ENCODE data around the gene LDB3.

The LDB3 gene

GRCh38 chr10:86664341-86665217, 3.7 kb upstream of the LDB3 start:
- DNase-seq (ENCODE audit: low read depth) = no peak

DNA sequence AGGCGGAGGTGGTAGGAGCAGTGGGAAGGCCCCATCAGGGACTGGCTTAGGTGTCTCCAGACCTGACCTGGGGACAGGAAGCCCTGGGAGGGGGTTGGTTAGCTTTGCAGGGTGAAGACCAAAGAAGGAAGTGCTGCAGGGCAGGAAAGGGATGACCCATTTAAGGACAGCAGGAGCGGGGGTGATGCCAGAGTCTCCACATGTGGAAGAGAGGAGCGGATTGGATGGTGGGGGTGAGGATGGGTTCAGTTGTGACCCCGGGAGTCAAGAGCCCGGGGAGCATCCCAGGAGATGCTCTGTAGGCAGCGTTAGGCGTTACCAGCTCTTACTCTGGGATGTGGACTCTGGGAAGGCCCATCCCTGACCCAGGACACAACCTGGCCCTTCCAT, 3.1 kb upstream of the LDB3 start:
- no peak for DNase-seq (ENCODE audit: low read depth)

GRCh38 chr10:86665868-86666267, 2.4 kb upstream of the LDB3 start:
- DNase-seq (ENCODE audit: low read depth) = no peak

GRCh38 chr10:86666538-86666937, 1.8 kb upstream of the LDB3 start:
- DNase-seq (ENCODE audit: low read depth) = no peak

- no peak for DNase-seq (ENCODE audit: low read depth)
These were observed 710 bp upstream of the LDB3 start for GRCh38 chr10:86667421-86668181.

GRCh38 chr10:86670290-86670811, 2.0 kb downstream of the LDB3 start:
- DNase-seq (ENCODE audit: low read depth) = no peak

DNA sequence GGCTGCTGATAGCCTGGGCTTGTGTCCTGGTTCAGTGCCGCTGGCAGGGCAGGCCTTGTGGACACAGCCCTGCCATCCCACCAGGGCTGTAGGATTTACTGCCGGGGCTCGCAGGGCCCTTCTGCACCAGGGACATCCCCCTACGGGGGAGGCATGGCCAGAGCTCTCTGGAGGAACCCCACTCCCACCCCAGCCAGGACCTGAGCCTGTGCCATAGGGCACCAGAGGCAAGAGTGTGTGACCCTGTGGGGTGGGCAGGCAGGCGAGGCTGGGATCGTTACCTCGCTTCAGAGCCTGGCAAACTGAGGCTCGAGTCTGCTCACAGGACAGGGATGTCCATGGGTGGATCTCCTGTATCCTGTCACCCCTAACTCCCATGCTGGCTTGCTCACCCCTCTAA, 2.6 kb downstream of the LDB3 start:
- DNase-seq (ENCODE audit: low read depth) = no peak

- DNase-seq (ENCODE audit: low read depth) = no peak
These were observed 3.1 kb downstream of the LDB3 start for GRCh38 chr10:86671419-86671818.

DNA sequence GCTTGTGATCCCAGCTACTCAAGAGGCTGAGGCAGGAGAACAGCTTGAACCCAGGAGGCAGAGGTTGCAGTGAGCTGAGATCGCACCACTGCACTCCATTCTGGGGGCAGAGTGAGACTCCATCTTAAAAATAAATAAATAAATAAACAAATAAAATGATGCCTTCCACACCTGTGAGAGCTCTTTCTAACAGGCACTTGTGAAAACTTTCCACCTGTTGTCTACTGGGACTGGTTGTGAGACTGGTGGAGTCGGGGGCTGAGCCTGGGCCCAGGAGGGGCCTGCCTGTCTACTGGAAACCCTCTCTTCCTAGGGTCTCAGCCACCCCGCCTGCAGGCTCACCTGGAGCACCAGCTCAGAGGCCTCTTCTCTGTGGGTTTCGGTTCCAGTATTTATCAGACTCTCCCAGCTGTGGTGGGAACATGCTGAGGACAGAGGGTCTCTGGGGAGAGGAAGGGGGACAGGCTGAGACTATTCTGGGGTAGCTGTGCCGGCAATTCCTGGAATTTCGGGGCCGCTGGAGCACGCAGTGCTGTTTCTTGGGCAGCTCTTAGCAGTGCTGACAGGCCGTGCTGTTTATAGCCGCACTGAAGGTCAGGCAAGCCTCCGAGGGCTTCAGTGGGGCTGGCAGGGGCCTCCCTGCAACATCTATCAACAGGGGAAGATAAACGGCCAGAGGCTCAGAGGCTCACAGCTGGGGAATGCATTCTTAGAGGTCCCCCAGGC, 3.8 kb downstream of the LDB3 start:
- no peak for DNase-seq (ENCODE audit: low read depth)

DNA sequence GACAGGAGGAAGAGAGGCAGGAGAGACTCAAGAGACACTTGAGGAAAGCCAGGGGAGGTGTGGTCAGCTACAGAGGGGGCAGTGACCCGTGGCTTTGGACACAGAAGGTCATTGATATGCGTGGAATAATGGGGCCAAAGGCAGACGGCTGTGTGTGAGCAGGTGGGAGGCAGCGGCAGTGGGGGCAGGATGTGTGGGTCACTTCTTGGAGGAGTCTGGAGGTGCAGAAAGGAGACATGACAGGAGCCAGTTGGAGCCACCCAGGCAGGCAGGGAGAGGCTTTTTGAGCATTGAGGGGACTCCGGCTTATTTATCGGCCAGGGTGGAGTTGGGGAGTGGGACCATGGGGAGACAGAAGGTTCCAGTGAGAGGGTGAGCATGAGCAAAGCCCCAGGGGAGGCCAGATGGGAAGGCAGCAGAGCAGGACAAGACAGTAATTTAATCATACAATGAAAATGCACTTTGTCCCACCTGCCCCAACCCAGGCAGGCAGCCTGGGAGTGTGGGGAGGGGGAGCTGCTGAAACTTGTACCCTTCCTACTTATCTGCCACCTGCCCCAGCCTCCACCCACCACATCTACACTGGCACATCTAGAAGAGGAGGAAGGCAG, 5.0 kb downstream of the LDB3 start:
- DNase-seq (ENCODE audit: low read depth) = no peak

DNA sequence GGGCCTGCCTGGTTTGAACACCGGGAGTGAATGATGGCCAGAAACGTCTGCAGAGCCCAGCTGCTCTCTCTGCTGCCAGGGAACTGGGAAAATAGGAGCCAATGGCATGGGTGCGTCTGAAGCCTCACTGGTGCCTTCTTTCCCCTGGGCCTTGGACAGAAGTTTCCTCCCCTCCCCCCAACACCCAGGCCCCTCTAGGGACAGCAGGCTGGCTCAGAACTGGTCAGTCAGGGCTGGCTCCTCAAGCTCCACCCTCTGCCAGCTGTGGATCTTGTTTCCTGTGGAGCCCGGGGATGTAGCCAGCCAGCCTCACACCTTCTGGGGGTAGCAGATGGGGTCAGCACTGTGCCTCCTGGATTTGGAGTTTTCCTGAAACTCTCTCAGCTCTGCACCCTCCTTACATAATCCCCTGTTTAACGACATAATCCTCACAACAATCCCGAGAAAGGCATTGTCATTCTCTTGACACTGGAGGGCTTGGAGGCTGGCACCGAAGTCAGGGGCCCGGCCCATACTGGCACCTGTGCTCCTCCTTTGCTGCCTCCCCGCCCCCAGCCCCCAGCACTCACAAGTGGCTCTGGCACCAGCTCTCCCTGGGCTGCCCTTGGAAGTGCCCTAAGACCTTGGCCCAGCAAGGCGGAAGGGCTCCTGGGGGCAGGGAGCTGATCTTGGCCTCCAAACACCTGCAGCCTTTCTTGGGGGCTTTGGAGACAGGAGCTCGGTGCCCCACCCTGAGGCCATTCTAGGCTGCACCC, 5.7 kb downstream of the LDB3 start:
- no peak for DNase-seq (ENCODE audit: low read depth)

GRCh38 chr10:86674912-86675311, 6.6 kb downstream of the LDB3 start:
- DNase-seq (ENCODE audit: low read depth) = no peak

GRCh38 chr10:86677374-86677773, 9.1 kb downstream of the LDB3 start:
- DNase-seq (ENCODE audit: low read depth) = no peak

DNA sequence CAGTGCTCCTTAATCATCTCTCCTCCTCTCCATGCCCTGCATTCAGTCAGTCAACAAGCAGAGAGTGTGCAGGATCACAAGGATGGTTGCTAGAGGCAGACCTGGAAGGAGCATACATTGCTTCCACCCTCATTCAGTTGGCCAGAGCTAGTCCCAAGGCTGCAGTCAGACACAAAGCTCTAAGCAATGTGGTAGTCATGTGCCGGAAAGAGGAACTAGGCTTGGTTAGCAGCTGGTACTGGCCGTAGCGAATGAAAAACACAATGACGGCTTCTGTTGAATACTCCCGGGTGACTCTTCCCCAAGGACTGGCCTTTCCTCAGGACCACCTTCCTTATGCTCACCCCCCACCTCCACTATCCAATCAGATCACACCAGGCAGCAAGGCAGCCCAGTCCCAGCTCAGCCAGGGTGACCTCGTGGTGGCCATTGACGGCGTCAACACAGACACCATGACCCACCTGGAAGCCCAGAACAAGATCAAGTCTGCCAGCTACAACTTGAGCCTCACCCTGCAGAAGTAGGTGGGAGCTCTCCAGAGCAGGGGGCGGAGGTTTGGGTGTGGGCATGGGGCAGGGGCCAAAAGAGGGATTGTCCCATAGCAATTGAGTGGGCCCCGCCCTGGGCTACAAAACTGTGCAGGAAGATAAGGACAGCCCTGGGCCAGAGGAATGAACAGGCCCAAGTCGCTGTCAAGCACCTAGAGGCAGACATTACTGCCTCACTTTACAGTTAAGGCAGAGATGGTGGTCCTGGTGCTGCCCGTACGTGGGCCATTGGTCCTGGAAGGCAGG, 10.9 kb downstream of the LDB3 start:
- no peak for DNase-seq (ENCODE audit: low read depth)

GRCh38 chr10:86681047-86681446, 12.7 kb downstream of the LDB3 start:
- DNase-seq (ENCODE audit: low read depth) = no peak

DNA sequence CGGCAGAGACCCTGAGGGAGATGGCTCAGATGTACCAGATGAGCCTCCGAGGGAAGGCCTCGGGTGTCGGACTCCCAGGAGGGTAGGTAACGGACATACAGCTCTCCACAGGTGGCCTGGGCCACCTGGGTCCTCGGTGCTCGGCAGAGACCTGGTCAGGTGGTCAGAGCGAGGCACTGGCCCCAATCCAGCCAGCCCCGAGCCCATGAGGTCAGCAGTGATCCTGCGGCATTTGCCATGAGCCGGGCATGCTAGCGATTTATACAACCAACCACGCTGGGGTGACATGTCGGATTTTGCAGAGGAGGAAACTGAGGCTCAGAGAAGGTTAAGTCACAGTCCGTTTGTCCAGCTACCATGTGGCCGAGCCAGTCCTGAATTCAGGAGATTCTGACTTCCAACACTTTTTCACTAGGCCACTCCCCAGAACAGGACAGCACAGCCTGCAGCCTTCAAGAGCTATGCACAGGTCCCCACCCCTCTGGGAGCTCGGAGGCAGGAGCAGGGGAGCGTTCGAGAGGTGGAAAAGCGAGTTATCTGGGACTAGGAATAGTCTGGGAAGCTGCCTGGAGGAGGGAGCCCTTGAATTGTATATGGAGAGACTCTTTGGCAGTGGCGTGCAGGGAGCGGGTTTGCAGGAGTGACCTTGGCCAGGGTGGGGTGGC, 13.5 kb downstream of the LDB3 start:
- DNase-seq (ENCODE audit: low read depth) = no peak

DNA sequence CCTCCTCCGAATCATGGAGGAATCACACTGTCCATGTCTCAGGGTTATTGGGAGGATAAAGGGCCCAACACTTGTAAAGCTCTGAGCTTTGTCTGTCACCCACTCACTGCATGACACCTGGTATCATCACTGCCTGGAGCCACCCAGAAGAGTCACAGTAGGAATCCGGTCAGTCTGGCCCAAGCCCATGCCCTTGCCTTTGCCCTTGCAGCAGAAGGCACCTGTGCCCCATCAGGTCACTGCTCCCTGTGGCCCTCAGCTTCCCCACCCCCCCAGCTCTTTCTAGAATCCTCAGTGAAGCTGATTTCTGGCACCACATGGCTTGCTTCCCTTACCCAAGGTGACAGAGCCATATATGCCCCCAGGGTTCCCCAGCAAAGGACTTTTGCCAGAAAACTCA, 14.4 kb downstream of the LDB3 start:
- DNase-seq (ENCODE audit: low read depth) = no peak

DNA sequence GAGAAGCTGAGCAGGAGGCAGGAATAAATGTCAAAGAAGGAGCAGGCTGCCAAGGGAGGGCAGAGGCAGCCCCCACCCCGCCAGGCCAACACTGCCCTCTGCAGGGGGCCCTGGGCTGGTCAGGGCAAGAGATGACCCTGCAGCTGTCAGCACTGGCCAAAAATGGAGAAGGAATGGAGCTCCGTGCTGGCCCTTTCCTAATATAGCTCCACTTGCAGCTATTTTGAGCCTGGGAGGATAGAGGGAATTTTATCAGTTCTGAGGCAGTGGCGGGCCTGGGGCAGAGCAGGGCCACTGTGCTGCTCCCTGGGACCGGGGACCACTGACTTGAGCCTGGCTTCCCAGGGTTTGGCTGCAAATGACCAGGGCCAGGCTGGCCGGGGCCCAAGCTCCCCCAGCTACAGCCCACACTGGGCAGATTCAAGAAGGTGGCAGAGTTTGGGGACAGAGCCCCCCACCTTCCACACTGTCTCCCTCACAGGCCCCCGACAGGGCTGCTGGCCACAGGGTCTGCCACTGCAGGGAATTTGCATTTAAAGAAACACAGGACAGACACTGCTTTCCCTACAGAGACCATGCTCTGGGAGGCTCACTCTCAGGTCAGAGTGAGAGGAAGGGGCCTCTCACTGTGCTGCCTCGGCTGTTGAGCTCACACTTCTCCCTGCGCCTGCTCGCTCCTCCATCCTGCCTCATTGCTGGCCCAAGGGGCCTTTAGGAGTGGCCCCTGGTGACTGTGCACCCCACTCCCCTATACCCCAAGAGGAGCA, 16.2 kb downstream of the LDB3 start:
- DNase-seq (ENCODE audit: low read depth) = no peak

DNA sequence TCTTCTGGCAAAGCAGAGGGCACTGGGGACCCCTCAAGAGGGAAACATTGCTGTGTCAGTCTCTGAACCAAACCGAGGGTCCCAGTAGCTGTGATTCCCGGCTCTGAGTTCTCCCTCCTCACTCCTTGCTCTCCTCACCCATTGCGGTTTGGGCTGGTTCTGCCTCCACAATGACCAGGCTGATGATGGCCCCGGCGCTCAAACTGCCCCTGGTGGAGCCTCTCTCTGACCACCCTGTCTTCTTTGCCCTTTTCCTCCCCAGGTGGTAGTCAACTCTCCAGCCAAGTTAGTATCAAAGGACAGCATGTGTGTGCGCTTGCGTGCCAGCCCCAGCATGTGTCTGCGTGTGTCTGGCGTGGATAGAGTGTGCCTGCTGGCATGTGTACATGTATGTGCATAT, 17.1 kb downstream of the LDB3 start:
- DNase-seq (ENCODE audit: low read depth) = no peak

Measured in stimulated activated CD8-positive, alpha-beta memory T cell treated with anti-CD3 and anti-CD28 coated beads, Interleukin-15, amount 100 ng/mL, for 1 hour (primary cell).